GM23338 (cell line): ENCODE measurements around the gene HADH.

Source experiments
- EZH2 ChIP-seq: fragments of 200-600 bp; sonication (generic); IDR thresholded peaks from one replicate; pipeline ENCODE4 v1.8.0; 2017; ENCODE audit warnings: antibody characterized with exemption, mild to moderate bottlenecking, low read depth; ENCODE audit not compliant: unreplicated experiment
- EZH2phosphoT487 ChIP-seq: fragments of 200-600 bp; sonication (generic); IDR thresholded peaks from one replicate; pipeline ENCODE4 v1.8.1; 2018; ENCODE audit warnings: antibody characterized with exemption; ENCODE audit not compliant: unreplicated experiment
- POLR2AphosphoS5 ChIP-seq: IDR thresholded peaks from 2 replicates; pipeline ENCODE4 v1.6.1; 2016; ENCODE audit warnings: antibody characterized with exemption, low read depth
- STAT1 ChIP-seq: IDR thresholded peaks from one replicate; pipeline ENCODE4 v1.6.1; 2016; ENCODE audit warnings: antibody characterized with exemption; ENCODE audit not compliant: unreplicated experiment
- TF ChIP-seq, protein P1 (sequence below), 2 experiments: fragments of 200-600 bp in 1 of 2; sonication (generic) in 1 of 2; conservative IDR thresholded peaks; 2 replicates each; pipeline versions ENCODE4 v1.5.1 to v1.6.1; 2016 to 2017; ENCODE audit warnings: antibody characterized with exemption in 2 of 2, low read depth in 2 of 2, mild to moderate bottlenecking in 2 of 2, moderate library complexity in 1 of 2
- TF ChIP-seq, protein P2 (sequence below): IDR thresholded peaks from one replicate; pipeline ENCODE4 v1.6.1; 2018; ENCODE audit warnings: antibody characterized with exemption; ENCODE audit not compliant: unreplicated experiment

- TF ChIP-seq, protein P1, sequence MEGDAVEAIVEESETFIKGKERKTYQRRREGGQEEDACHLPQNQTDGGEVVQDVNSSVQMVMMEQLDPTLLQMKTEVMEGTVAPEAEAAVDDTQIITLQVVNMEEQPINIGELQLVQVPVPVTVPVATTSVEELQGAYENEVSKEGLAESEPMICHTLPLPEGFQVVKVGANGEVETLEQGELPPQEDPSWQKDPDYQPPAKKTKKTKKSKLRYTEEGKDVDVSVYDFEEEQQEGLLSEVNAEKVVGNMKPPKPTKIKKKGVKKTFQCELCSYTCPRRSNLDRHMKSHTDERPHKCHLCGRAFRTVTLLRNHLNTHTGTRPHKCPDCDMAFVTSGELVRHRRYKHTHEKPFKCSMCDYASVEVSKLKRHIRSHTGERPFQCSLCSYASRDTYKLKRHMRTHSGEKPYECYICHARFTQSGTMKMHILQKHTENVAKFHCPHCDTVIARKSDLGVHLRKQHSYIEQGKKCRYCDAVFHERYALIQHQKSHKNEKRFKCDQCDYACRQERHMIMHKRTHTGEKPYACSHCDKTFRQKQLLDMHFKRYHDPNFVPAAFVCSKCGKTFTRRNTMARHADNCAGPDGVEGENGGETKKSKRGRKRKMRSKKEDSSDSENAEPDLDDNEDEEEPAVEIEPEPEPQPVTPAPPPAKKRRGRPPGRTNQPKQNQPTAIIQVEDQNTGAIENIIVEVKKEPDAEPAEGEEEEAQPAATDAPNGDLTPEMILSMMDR (conservative IDR thresholded peaks at IDR 0.05; ENCODE audit: low read depth in 2 of 2): no peak
- TF ChIP-seq POLR2AphosphoS5 (no peak), EZH2 (no peak), STAT1 (no peak), EZH2phosphoT487 (no peak)
- TF ChIP-seq, protein P2, sequence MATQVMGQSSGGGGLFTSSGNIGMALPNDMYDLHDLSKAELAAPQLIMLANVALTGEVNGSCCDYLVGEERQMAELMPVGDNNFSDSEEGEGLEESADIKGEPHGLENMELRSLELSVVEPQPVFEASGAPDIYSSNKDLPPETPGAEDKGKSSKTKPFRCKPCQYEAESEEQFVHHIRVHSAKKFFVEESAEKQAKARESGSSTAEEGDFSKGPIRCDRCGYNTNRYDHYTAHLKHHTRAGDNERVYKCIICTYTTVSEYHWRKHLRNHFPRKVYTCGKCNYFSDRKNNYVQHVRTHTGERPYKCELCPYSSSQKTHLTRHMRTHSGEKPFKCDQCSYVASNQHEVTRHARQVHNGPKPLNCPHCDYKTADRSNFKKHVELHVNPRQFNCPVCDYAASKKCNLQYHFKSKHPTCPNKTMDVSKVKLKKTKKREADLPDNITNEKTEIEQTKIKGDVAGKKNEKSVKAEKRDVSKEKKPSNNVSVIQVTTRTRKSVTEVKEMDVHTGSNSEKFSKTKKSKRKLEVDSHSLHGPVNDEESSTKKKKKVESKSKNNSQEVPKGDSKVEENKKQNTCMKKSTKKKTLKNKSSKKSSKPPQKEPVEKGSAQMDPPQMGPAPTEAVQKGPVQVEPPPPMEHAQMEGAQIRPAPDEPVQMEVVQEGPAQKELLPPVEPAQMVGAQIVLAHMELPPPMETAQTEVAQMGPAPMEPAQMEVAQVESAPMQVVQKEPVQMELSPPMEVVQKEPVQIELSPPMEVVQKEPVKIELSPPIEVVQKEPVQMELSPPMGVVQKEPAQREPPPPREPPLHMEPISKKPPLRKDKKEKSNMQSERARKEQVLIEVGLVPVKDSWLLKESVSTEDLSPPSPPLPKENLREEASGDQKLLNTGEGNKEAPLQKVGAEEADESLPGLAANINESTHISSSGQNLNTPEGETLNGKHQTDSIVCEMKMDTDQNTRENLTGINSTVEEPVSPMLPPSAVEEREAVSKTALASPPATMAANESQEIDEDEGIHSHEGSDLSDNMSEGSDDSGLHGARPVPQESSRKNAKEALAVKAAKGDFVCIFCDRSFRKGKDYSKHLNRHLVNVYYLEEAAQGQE: no peak
Observed at GRCh38 chr4:108004646-108005045, 15.0 kb downstream of the HADH start.
